Activated CD4-positive, alpha-beta T cell treated with anti-CD3 and anti-CD28 coated beads for 1 hour (primary cell): ENCODE measurements around the gene SLC6A18.

Experiments used
- DNase-seq: peaks from one replicate; pipeline ENCODE4 v3.0.0-alpha.2; 2020

The SLC6A18 gene

GRCh38 chr5:1187950-1188334 lies 37.2 kb upstream of the SLC6A18 start:
- no peak for DNase-seq

GRCh38 chr5:1188464-1188863 lies 36.7 kb upstream of the SLC6A18 start:
- DNase-seq: no peak

DNA sequence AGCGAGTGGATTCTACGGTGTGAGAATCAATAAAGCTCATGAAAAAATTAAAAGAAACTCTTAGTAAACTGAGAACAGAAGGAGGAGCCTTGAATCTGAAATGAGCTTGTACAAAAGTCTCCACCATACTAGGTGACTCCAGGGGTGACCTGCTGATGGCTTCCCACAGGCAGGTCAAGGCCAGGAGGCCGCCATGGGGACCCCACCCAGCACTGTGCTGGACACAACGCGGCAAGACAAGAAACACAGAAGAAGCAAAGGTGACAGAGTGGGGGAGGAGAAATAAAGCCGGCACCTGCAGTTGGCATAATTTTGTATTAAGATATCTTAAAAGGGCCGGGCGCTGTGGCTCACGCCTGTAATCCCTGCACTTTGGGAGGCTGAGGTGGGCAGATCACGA lies 35.9 kb upstream of the SLC6A18 start:
- no peak for DNase-seq

GRCh38 chr5:1190278-1190677 lies 34.9 kb upstream of the SLC6A18 start:
- no peak for DNase-seq

DNA sequence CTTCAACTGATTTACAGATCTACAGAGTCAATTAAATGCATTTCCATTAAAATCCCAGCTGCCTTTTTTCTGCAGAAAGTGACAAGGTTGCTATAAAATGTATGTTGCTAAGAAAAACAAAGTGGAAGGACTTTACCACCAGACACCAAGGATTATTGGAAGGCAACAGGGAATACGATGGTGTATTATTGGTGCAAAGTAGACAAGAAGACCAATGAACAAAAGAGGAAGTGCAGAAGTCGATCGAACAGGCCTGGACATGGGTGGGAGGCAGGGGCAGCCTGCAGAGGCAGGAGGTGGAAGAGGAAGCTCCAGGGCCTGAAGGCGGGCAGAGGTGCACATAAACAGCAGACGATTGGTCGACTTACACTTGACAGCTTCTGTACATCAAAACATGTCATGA lies 34.3 kb upstream of the SLC6A18 start:
- DNase-seq: no peak

GRCh38 chr5:1192971-1193590 lies 32.1 kb upstream of the SLC6A18 start:
- no peak for DNase-seq

- no peak for DNase-seq
These were observed 31.6 kb upstream of the SLC6A18 start for GRCh38 chr5:1193591-1193985.

DNA sequence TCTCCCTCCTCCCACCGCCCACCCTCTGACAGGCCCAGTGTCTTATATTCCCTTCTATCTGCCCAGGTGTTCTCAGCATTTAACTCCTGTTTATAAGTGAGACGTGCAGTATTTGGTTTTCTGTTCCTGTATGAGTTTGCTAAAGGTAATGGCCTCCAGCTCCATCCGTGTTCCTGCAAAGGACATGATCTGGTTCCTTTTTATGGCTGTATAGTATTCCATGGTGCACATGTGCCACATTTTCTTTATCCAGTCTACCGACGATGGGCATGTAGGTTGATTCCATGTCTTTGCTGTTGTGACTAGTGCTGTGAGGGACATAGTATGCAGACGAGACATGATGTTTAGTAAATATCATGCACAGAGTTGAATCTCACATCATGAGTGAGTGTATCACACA lies 30.8 kb upstream of the SLC6A18 start:
- DNase-seq: no peak

DNA sequence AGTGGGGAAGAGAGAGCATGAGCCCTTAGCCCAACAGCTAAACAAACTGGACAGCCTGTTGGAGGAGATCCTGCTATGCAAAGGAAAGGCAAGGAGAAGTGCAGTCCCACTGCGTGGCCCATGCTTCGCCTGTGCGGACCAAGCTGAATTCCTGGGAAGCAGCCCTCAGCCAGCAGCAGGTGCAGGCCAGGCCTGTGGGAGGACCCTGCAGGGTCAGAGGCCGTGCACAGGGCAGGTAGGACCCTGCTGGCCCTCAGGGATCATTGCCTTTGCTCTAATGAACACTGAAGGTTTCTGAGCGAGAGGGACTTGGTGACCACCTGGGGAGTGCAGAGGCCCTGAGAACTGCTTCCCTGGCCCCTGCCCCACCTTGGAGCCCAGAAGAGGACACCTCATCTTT lies 29.7 kb upstream of the SLC6A18 start:
- DNase-seq: no peak

GRCh38 chr5:1195916-1196315 lies 29.3 kb upstream of the SLC6A18 start:
- no peak for DNase-seq

DNA sequence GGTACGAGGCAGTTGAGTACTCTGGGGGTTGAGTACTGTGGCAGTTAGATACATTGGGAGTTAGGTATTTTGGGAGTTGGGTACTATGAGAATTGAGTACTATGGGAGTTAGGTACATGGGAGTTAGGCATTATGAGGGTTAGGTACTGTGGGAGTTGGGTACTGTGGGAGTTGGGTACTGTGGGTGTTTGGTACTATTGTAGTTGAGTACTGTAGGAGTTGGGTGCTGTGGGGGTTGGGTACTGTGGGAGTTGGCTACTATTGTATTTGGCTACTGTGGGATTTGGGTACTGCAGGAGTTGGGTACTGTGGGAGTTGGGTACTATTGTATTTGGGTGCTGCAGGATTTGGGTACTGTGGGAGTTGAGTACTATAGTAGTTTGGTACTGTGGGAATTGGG lies 28.6 kb upstream of the SLC6A18 start:
- no peak for DNase-seq

- DNase-seq: no peak
These were observed 27.1 kb upstream of the SLC6A18 start for GRCh38 chr5:1197876-1198666.

GRCh38 chr5:1199340-1199648 lies 25.9 kb upstream of the SLC6A18 start:
- no peak for DNase-seq

GRCh38 chr5:1199649-1200494 lies 25.3 kb upstream of the SLC6A18 start:
- no peak for DNase-seq

- DNase-seq: no peak
These were observed 24.5 kb upstream of the SLC6A18 start for GRCh38 chr5:1200495-1201326.

DNA sequence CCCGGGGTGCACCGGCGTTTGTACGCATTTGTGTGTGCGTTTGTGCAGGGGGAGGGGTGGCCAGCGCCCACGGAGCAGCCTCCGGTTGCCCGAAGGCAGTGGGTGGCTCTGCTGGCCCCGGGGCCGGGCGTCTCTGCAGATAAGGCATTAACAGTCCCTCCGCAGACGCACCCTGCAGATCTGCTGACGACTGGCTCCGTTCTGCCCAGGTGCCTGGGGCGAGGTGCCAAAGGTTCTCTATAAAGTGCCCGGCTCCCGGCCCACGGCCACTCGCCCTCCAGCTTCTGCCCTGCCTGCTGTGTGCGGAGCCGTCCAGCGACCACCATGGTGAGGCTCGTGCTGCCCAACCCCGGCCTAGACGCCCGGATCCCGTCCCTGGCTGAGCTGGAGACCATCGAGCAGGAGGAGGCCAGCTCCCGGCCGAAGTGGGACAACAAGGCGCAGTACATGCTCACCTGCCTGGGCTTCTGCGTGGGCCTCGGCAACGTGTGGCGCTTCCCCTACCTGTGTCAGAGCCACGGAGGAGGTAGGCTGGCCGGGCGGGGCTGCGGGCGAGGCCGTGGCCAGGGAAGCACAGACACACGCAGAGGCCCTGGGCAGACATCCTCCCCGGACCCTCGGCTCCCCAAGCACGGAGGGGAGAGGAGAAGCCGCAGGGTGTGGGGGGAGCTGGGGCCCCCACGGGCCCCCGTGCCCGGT lies 23.7 kb upstream of the SLC6A18 start, which contains the start of gene SLC6A19:
Gene SLC6A19, plus strand, starts transcription at position 269 of the 699 bp plus-strand sequence. Its CDS starts 56 bp downstream, at position 325.
- DNase-seq: no peak

- no peak for DNase-seq
These were observed 23.0 kb upstream of the SLC6A18 start for GRCh38 chr5:1202026-1202797.

DNA sequence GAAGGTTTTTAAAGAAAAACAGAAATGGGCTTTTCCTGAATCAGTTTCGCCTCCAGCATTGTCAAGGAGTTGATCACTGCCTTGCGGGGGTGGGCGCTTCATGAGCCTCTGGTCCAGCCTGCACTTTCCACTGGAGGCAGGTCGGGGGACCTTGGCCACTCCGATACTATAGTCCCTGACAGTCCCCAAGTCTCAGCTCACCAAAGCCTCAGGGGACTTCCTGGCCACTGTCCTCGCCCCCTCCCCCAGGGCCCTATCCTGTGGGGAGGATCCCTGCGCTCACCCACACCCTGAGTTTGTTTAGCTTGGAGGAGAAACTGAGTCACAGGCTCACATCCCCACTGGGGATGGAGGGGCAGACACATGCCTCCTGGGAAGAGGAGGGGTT lies 22.4 kb upstream of the SLC6A18 start:
- no peak for DNase-seq

DNA sequence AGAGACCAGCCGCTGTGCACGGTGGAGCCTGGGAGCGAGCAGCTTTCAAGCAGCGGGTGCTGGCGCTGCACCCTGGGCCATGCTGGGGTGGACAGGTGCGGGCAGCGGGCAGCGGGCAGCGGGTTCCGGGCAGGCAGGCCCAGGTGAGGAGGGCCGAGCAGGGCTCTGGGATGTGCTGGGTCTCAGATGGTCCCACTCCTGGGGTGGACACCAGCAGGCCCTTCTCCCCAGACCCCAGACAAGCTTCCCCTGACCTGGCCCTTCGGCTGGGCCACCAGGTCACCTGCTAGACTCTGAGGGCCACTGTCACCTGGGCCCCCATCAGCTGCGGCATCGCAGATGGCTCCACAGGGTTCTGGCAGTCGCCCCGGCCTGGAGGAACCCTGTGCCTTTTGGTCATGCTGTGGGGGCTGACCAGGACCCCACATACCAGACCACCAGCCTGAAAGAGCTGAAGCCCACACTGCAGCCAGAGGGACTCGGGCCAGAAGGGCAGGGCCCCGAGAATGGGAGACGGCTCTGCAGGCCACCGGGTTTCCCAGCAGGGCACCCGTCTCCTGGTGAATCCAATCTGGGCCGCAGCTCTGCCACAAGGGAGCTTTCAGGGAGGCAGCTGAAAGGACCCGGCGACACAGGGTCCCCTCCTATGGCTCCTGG lies 21.7 kb upstream of the SLC6A18 start:
- no peak for DNase-seq

DNA sequence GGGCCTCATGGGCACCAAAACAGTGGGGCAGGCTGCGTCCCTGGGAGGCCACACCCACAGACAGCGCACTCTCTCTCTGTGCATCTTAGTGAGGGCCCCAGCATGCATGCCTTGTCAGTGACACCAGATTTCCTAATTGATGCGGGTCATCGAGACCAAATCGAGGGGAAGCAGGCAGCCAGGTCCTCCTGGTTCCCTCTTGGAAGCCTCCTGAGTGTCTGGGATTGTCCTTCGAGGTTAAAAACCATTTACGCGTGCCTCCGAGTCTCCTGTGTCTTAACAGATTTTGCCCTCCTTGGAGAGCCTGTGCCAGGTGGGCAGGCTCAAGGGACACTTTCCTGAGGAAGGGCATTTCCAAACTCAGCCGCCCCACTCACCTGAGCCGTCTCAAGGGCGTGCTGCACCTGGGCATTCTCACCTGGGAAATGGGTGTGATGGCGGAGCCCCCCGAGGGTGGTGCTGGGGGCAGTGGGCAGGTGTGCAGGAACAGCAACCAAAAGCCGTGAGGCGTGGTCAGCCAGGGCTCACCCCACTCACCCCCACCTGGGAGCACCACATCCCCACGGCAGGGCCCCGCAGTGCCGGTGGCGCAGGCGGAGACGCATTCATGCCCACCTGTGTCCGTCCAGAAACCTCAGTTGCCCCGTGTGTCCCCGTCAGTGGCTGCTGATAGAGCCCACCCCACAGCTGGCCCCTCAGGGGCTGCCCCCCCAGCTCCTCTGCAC lies 21.1 kb upstream of the SLC6A18 start:
- no peak for DNase-seq
